LoVo (cell line): ENCODE data around the gene TMEM234.

Source experiments
- DNase-seq: peaks from one replicate; pipeline ENCODE4 v3.0.0-alpha.2; 2016; ENCODE audit warnings: low spot score

The TMEM234 gene

GRCh38 chr1:32172621-32173245 lies 49.4 kb downstream of the TMEM234 start:
- no peak for DNase-seq

GRCh38 chr1:32170991-32171390 lies 51.2 kb downstream of the TMEM234 start:
- DNase-seq = no peak
